ENCODE results near the gene DNAJC3.
"Not testable (repeated sequence)": the region's sequence is repeated elsewhere in the genome, so short reads cannot be mapped to it uniquely, and the experiment has no call there.

DNAJC3 gene

GRCh38 chr13:95781016-95781415 is 104.1 kb downstream of the DNAJC3 start:
- no peak for DNase-seq (ENCODE audit: low spot score)

- not testable (repeated sequence) for DNase-seq (ENCODE audit: low spot score)
These were observed 105.0 kb downstream of the DNAJC3 start for GRCh38 chr13:95781940-95782339.

- no peak for DNase-seq (ENCODE audit: low spot score)
These were observed 106.8 kb downstream of the DNAJC3 start for GRCh38 chr13:95783747-95784146.

DNA sequence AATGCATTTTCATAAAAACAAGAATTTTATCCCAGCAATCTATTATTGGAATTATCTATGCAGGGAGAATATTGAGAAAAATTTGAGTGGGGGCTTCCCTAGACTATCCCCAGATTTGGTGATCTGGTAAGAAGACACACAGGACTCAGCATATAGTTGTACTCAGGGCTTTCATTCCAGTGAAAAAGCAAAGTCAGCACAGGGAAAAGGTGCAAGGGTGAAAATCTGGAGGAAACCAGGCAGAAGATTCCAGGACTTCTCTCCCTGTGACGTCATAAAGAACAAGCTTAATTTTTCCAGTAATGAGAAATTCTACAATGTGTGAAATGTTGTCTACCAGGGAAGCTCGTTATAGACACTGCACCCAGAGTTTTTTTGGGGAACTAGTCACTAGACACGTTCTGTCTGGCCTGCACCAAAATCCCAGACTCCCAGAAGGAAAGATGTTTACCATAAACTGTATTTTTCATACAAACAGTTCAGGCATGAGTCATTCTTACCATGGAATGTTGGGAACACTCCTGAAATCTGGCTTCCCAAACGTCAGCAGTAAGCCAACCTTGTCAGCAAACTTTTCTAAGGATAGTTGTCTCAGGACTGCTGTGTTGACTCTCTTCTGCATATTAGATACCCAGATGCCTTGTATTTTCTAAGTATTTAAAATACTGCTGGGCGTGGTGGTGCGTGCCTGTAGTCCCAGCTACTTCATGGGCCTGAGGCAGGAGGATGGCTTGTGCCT is 107.4 kb downstream of the DNAJC3 start:
- DNase-seq (ENCODE audit: low spot score), result no peak

DNA sequence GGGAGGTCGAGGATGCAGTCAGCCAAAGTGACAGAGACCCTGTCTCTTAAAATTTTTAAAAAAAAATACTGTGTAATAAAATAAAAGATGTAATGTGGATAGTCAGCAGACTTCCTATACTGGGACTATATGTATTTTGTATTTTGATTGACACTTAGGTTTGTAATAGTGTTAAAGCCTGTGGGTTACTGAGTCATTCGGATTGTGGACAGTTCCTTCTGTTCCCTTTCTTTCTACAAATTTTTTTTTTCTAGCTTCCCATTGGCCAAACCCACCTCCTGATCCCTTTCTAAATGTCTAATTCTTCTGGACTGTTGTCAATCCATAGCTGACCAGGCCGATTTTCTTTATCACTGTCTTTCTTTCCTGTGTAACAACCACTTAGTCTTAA is 108.0 kb downstream of the DNAJC3 start:
- no peak for DNase-seq (ENCODE audit: low spot score)

DNA sequence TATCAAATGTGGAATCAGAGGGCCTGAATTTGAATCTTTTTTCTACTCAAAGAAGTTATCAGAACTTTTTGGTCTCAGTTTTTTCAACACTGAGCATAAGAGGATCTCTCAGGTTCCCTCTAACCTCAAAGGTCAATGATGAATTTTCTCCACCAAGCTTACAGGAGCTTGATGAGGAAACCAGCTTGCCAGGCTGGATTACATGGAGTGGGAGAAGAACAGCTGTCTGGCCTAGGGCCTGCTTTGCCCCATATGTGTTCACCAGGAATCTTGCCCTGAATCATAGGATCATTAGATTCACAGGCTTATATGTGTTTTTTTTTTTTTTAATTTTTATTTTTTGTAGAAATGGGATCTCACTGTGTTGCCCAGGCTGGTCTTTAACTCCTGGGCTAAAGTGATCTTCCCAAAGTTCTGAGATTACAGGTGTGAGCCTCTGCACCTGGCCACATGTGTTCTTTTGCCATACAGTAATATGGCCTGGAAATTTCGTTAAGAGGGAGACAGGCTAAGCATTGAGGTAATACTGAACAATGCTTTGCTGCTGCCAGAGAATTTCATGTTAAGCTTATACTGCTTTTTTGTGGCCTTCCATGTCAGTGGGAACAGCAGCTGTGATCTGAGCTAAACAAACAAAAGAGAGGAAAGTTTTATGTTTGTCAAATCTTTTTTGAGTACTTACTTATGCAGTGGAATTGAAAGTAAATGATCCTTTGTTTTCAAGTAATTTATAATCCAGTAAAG is 110.6 kb downstream of the DNAJC3 start:
- DNase-seq (ENCODE audit: low spot score), result no peak

GRCh38 chr13:95788100-95788463 is 111.1 kb downstream of the DNAJC3 start:
- no peak for DNase-seq (ENCODE audit: low spot score)

DNA sequence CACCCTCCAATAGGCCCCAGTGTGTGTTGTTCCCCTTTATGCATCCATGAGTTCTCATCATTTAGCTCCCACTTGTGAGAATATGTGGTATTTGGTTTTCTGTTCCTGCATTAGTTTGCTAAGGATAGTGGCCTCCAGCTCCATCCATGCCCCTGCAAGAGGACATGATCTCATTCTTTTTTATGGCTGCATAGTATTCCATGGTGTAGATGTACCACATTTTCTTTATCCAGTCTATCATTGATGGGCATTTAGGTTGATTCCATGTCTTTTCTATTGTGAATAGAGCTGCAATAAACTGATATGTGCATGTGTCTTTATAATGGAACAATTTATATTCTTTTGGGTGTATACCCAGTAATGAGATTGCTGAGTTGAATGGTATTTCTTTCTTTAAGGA is 112.4 kb downstream of the DNAJC3 start:
- not testable (repeated sequence) for DNase-seq (ENCODE audit: low spot score)

- no peak for DNase-seq (ENCODE audit: low spot score)
These were observed 114.3 kb downstream of the DNAJC3 start for GRCh38 chr13:95791084-95791722.

- DNase-seq (ENCODE audit: low spot score), result no peak
These were observed 116.1 kb downstream of the DNAJC3 start for GRCh38 chr13:95793018-95793555.

DNA sequence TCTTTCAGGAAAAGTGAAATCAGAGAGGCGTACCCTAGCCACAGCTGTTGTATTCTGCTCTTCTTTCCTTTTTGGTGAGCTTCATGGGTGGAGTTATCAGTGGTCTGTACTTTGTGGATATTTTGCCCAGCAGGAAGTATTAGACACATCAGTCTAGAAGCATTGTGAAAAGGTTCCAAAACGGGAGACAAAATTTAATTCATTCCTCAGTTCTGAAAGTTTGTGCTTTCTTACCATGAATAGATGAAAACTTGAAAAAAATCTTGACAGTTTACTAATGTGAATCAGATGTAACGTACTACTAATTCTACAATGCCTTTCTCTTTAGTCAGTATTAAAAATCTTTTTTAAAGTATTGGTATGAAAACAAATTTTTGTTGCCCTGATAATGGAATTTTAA is 116.8 kb downstream of the DNAJC3 start:
- no peak for DNase-seq (ENCODE audit: low spot score)

GRCh38 chr13:95797016-95797415 is 120.1 kb downstream of the DNAJC3 start:
- no peak for DNase-seq (ENCODE audit: low spot score)

DNA sequence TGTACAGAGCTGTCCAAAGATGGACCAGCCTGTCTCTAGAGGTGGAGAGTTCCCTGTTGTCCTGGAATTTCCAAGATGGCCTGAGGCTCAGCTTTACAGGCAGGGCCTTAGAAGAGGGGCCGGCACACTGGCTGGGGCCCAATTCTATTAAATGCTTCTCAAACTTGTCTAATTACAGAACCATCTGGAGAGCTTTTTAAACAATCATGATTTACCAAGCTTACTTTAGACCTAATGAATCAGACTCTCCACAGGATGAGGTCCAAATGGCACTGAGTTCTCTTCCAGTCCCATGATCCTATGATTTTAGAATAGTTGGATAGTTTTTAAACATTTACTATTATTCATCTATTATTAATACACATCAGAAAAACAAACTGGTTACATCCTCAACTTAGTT is 123.5 kb downstream of the DNAJC3 start:
- no peak for DNase-seq (ENCODE audit: low spot score)

DNA sequence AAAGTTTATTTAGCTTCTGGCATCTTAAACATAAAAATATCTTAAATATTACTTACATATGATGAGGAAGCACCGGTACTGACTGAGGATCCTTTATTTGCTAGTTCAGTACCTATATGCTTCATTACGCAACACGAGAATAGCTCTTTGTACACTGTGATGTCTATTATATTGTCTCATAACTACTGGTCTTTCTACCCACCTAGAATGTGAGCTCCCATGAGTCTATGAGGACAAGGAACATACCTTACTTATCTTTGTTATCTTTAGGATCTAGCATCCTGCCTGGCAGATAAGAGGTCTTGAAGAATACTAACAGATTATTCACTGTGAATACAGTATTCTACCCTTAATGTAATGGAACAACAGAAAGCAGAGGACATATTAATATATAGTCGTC is 124.9 kb downstream of the DNAJC3 start:
- no peak for DNase-seq (ENCODE audit: low spot score)

- no peak for DNase-seq (ENCODE audit: low spot score)
These were observed 129.0 kb downstream of the DNAJC3 start for GRCh38 chr13:95805921-95806320.

DNA sequence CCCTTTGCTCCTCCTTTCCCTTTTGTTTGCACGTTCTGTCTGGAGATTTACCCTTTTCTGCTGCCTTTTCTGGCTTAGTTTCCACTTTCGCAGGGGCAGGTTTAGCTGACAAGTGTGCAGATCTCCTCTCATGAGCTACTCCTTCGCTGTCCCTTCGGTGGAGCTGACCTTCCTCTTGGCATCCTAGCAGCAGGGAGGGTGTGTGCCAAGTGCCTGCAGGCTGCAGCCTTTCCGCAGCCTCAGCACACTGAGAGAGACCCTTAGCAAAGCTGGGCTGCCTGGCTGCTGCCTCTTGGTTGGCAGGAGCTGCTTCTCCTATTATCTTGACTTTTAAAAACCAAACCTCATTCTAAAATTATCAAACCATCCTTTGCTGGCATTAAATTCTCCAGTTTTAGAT is 132.5 kb downstream of the DNAJC3 start:
- DNase-seq (ENCODE audit: low spot score), result no peak

GRCh38 chr13:95813139-95813538 is 136.2 kb downstream of the DNAJC3 start:
- DNase-seq (ENCODE audit: low spot score), result no peak

GRCh38 chr13:95814495-95814894 is 137.6 kb downstream of the DNAJC3 start:
- DNase-seq (ENCODE audit: low spot score), result no peak

GRCh38 chr13:95822303-95822702 is 145.4 kb downstream of the DNAJC3 start:
- no peak for DNase-seq (ENCODE audit: low spot score)

DNA sequence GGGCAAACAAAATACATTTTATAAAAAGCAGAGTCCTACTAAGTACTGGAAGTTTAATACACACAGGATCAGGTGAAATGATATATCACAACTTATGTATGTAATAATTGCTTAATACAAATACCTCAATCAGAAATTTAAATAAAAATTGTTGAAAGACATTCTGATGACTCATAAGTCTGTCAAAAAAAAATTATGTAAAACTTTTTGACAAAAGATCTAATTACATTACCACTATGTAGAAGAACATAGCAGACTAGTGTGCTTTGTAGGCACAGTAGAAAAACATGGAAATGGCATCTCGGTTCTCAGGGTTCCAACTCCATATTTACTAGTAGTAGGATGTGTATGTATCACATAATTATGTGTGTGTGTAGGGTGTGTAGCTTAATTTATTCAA is 156.2 kb downstream of the DNAJC3 start:
- no peak for DNase-seq (ENCODE audit: low spot score)

GRCh38 chr13:95833719-95834118 is 156.8 kb downstream of the DNAJC3 start:
- peak; percentile 20 for DNase-seq (ENCODE audit: low spot score)

GRCh38 chr13:95834134-95834765 is 157.3 kb downstream of the DNAJC3 start:
- peak; percentile 79 for DNase-seq (ENCODE audit: low spot score)

All from pons (tissue), 1 donor.